H1 (cell line): ENCODE results near the gene PRF1. TPM values are rescaled to one million over a fixed set of nuclear protein-coding genes. Genes with fewer than 3 reads are reported as not detected.
A peak's percentile ranks its signal among the peaks of the same experiment; 100 is the strongest.

ENCODE experiments used
- CTCF ChIA-PET: fragments of 300-600 bp; sonication (Branson Sonifier 250); formaldehyde crosslinking; loops from one replicate; lab custom pipeline; 2021; ENCODE audit not compliant: partially characterized antibody; lab: Charles Lee
- POLR2A ChIA-PET: fragments of 300-600 bp; sonication (Branson Sonifier 250); formaldehyde crosslinking; loops from one replicate; lab custom pipeline; 2021; ENCODE audit warnings: inconsistent platforms; ENCODE audit not compliant: partially characterized antibody; lab: Charles Lee
- DNase-seq, 2 experiments: peaks; one replicate each; pipeline versions ENCODE4 v3.0.0 to v3.0.0-alpha.2; 2010 to 2022; ENCODE audit warnings: low spot score in 2 of 2, low read depth in 1 of 2, mixed read lengths in 1 of 2
- FAIRE-seq: peaks from 2 replicates; lab custom pipeline; 2011; peaks lifted over from hg19 to GRCh38; lab: Jason Lieb, UNC
- H2AFZ ChIP-seq: 2 replicates; pipeline ENCODE4 v1.8.1; 2012; ENCODE audit warnings: low read length, inconsistent platforms
- H2AK5ac ChIP-seq: 2 replicates; pipeline ENCODE4 v1.6.1; 2013; ENCODE audit warnings: low read depth, low read length
- H2BK120ac ChIP-seq: replicated peaks from 2 replicates; pipeline ENCODE3; 2013; ENCODE audit warnings: low read depth, low read length, inconsistent platforms
- H2BK12ac ChIP-seq: 2 replicates; pipeline ENCODE4 v1.6.1; 2013; ENCODE audit warnings: low read depth, low read length
- H2BK15ac ChIP-seq: 2 replicates; pipeline ENCODE4 v1.6.1; 2013; ENCODE audit warnings: low read length
- H2BK20ac ChIP-seq: 2 replicates; pipeline ENCODE4 v1.6.1; 2013; ENCODE audit warnings: low read length
- H2BK5ac ChIP-seq: 2 replicates; pipeline ENCODE4 v1.6.1; 2013; ENCODE audit warnings: low read depth, low read length
- H3K14ac ChIP-seq: 2 replicates; pipeline ENCODE4 v1.6.1; 2013; ENCODE audit warnings: inconsistent platforms; ENCODE audit not compliant: insufficient read length
- H3K18ac ChIP-seq: 2 replicates; pipeline ENCODE4 v1.6.1; 2013; ENCODE audit warnings: low read length; ENCODE audit errors: extremely low read depth
- H3K23ac ChIP-seq: 2 replicates; pipeline ENCODE4 v1.6.1; 2013; ENCODE audit warnings: inconsistent platforms; ENCODE audit not compliant: insufficient read length
- H3K23me2 ChIP-seq: 2 replicates; pipeline ENCODE4 v1.6.1; 2013; ENCODE audit warnings: low read depth, low read length
- H3K27ac ChIP-seq: 2 replicates; pipeline ENCODE4 v1.6.1; 2011; ENCODE audit warnings: low read depth, low read length, inconsistent platforms
- H3K27me3 ChIP-seq, 4 experiments: replicated peaks in 1 of 4; 1 replicate in 1 of 4; 2 replicates in 3 of 4; pipeline versions ENCODE4 v1.6.1 to v1.8.1; 2011 to 2013; ENCODE audit warnings: low read length in 3 of 4, mild to moderate bottlenecking in 3 of 4, inconsistent platforms in 2 of 4, mixed read lengths in 2 of 4, moderate library complexity in 1 of 4; ENCODE audit not compliant: control insufficient read depth in 3 of 4, insufficient read depth in 3 of 4; ENCODE audit errors: extremely low read depth in 1 of 4
- H3K36me3 ChIP-seq, 4 experiments: 2 replicates each; pipeline versions ENCODE4 v1.6.1 to v1.8.1; 2011 to 2013; ENCODE audit warnings: mild to moderate bottlenecking in 4 of 4, low read length in 3 of 4, moderate library complexity in 2 of 4, control low read depth in 1 of 4, inconsistent platforms in 1 of 4; ENCODE audit not compliant: insufficient read depth in 4 of 4, control insufficient read depth in 2 of 4
- H3K4ac ChIP-seq: replicated peaks from 2 replicates; pipeline ENCODE3; 2013; ENCODE audit warnings: low read length, low read depth, mixed read lengths, inconsistent platforms; ENCODE audit not compliant: insufficient read length
- H3K4me1 ChIP-seq, 4 experiments: replicated peaks in 1 of 4; 1 replicate in 1 of 4; 2 replicates in 3 of 4; pipeline versions ENCODE4 v1.6.1 to v1.8.1; 2011 to 2013; ENCODE audit warnings: low read length in 3 of 4, inconsistent platforms in 2 of 4, mixed read lengths in 1 of 4; ENCODE audit not compliant: insufficient read depth in 4 of 4, control insufficient read depth in 3 of 4
- H3K4me2 ChIP-seq, 2 experiments: 2 replicates each; pipeline versions ENCODE4 v1.6.1 to v1.8.1; 2011 to 2013; ENCODE audit warnings: low read depth in 2 of 2, low read length in 2 of 2, control low read depth in 1 of 2, inconsistent platforms in 1 of 2, mild to moderate bottlenecking in 1 of 2; ENCODE audit not compliant: insufficient read depth in 1 of 2
- H3K4me3 ChIP-seq, 4 experiments: fragments of 200-600, 300-600 bp in 1 of 4; sonication (generic), shearing (Covaris generic), sonication (Bioruptor Twin) in 1 of 4; 2 replicates each; pipeline versions ENCODE4 v1.5.1 to v1.8.1; 2011 to 2016; ENCODE audit warnings: low read length in 4 of 4, low read depth in 3 of 4, control low read depth in 2 of 4, inconsistent platforms in 2 of 4, mild to moderate bottlenecking in 2 of 4, mixed read lengths in 1 of 4, moderate library complexity in 1 of 4; ENCODE audit not compliant: insufficient read depth in 2 of 4; ENCODE audit errors: extremely low read depth in 1 of 4
- H3K56ac ChIP-seq: replicated peaks from 2 replicates; pipeline ENCODE3; 2013; ENCODE audit warnings: low read depth, mild to moderate bottlenecking, mixed read lengths, low read length, inconsistent platforms; ENCODE audit not compliant: insufficient read length
- H3K79me1 ChIP-seq: 2 replicates; pipeline ENCODE4 v1.6.1; 2013; ENCODE audit warnings: low read depth, low read length, control low read depth
- H3K79me2 ChIP-seq, 2 experiments: 2 replicates each; pipeline versions ENCODE4 v1.6.1 to v1.8.1; 2012 to 2013; ENCODE audit warnings: low read length in 2 of 2, mild to moderate bottlenecking in 2 of 2, inconsistent platforms in 1 of 2; ENCODE audit not compliant: insufficient read depth in 2 of 2, control insufficient read depth in 1 of 2
- H3K9ac ChIP-seq, 4 experiments: replicated peaks in 1 of 4; 1 replicate in 1 of 4; 2 replicates in 3 of 4; pipeline versions ENCODE4 v1.6.1 to v1.8.1; 2011 to 2013; ENCODE audit warnings: low read depth in 3 of 4, low read length in 3 of 4, control low read depth in 2 of 4, mild to moderate bottlenecking in 2 of 4, moderate library complexity in 2 of 4, inconsistent platforms in 1 of 4; ENCODE audit errors: extremely low read depth in 1 of 4
- H3K9me3 ChIP-seq, 2 experiments: 2 replicates each; pipeline versions ENCODE4 v1.6.1 to v1.8.1; 2012 to 2013; ENCODE audit warnings: mild to moderate bottlenecking in 2 of 2, moderate library complexity in 2 of 2, control low read depth in 1 of 2, inconsistent platforms in 1 of 2, low read depth in 1 of 2, low read length in 1 of 2, mixed read lengths in 1 of 2; ENCODE audit not compliant: insufficient read depth in 2 of 2
- H4K20me1 ChIP-seq, 2 experiments: replicated peaks in 1 of 2; 2 replicates each; pipeline versions ENCODE3 to v1.8.1; 2011 to 2013; ENCODE audit warnings: inconsistent platforms in 2 of 2, low read length in 2 of 2, mild to moderate bottlenecking in 1 of 2; ENCODE audit not compliant: insufficient read depth in 2 of 2, control insufficient read depth in 1 of 2
- H4K5ac ChIP-seq: 2 replicates; pipeline ENCODE4 v1.6.1; 2013; ENCODE audit warnings: low read length, low read depth, mixed read lengths, inconsistent platforms; ENCODE audit not compliant: insufficient read length
- H4K8ac ChIP-seq: 2 replicates; pipeline ENCODE4 v1.8.0; 2013; ENCODE audit warnings: mild to moderate bottlenecking, moderate library complexity, low read length, inconsistent platforms; ENCODE audit not compliant: insufficient read depth; ENCODE audit errors: extremely low read depth
- H4K91ac ChIP-seq: replicated peaks from 2 replicates; pipeline ENCODE3; 2013; ENCODE audit warnings: low read length, mixed read lengths, inconsistent platforms; ENCODE audit not compliant: insufficient read length
- CHD2 ChIP-seq: IDR thresholded peaks from 2 replicates; pipeline ENCODE4 v1.6.1; 2012; ENCODE audit warnings: low read length, improper control_type of control experiment
- KDM4A ChIP-seq: IDR thresholded peaks from one replicate; pipeline ENCODE4 v1.7.1; 2012; ENCODE audit warnings: low read depth, mild to moderate bottlenecking, moderate library complexity, low read length, inconsistent platforms; ENCODE audit not compliant: severe bottlenecking
- NRF1 ChIP-seq: IDR thresholded peaks from 2 replicates; pipeline ENCODE4 v1.6.1; 2011; ENCODE audit warnings: mild to moderate bottlenecking, low read depth, low read length, improper control_type of control experiment
- TBP ChIP-seq: IDR thresholded peaks from 2 replicates; pipeline ENCODE4 v1.6.1; 2011; ENCODE audit warnings: low read depth, low read length, improper control_type of control experiment
- WGBS, 2 experiments: shearing (Covaris generic) in 1 of 2; methylation state at CpG; one replicate each; pipeline versions ENCODE4 v1.1.6 to v1.1.7; 2013 to 2015; ENCODE audit warnings: low lambda C conversion rate in 2 of 2, mixed read lengths in 2 of 2, inconsistent platforms in 1 of 2, low coverage in 1 of 2, missing lambda C conversion rate in 1 of 2; ENCODE audit not compliant: insufficient replicate concordance in 2 of 2, insufficient coverage in 1 of 2, insufficient read length in 1 of 2; ENCODE audit errors: extremely low coverage in 1 of 2, missing lambda C conversion rate in 1 of 2; 5-methylcytosine and 5-hydroxymethylcytosine counted together
- polyA plus RNA-seq, 7 experiments: library from polyadenylated mRNA; depleted of rRNA in 3 of 7; stranded (reverse) in 5 of 7; unstranded in 2 of 7; fragments of >200 nt in 5 of 7; fragments of 200-250 nt in 2 of 7; gene quantifications; 1 replicate in 5 of 7; 2 replicates in 1 of 7; 4 replicates in 1 of 7; pipeline versions ENCODE4 v1.2.1 to v1.2.3, GENCODE V29; 2011 to 2013; ENCODE audit warnings: missing spikeins in 2 of 7, mixed read lengths in 2 of 7
- total RNA-seq: library from RNA; stranded (reverse); fragmentation: NEBNext Ultra II Directional; extraction: Animal tissue kit (Norgen Biotek cat#: 25700); gene quantifications from 2 replicates; pipeline ENCODE4 v1.2.1, GENCODE V29; 2021

Gene PRF1
- total and polyA plus RNA-seq, 2 of the 8 experiments (the other 6 are each of a cell fraction or from before 2014, with no cell fraction given), result 0.15 TPM; not detected in 1

DNA sequence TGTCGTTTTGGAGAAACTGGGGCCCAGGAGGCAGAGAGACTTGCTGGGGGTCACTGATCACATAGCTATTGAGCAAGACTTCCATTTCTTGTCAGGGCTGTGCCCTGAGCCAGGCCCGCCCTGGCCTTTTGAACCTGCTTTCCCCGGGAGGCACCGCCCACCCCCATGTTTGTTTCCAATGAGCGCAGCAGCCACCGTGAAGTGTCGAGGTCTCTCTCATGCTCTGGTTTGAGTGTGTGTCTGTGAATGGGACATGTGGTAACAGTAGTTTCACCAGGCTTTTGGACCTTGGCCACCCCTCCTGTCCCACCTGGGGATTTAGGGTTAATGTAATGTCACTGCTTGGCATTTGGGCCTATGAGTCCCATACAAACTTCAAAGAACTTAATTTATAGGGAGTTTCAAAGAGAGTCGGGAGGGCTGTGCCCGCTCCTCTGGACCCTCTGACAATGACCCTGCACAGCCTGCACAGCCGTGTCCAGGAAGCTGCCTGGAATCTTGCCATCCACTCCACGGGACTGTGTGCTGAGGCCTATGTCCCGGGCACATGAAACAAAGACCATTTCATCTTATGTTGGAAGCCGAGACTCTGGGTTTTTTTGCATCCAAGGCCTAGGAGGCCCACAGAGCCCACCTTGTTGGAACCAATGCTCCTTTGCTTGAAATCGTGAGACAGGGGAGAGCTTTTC, 6.3 kb downstream of the PRF1 start:
- Histone ChIP-seq H3K23ac (no peak overlapping the region), H3K4me2 (no peak overlapping the region), H3K4me3 (no peak overlapping the region), H2BK12ac (no peak overlapping the region), H3K27ac (no peak overlapping the region), H2BK5ac (no peak overlapping the region), H2BK15ac (no peak overlapping the region), H4K91ac (no peak overlapping the region), H3K23me2 (no peaks in the 10 kb centered on the region), H2AK5ac (no peak overlapping the region), H3K9me3 (no peaks in the 10 kb centered on the region), H3K56ac (no peak overlapping the region), H2BK120ac (no peak overlapping the region), H3K14ac (no peak overlapping the region), H2BK20ac (0 out of 2 replicates have a peak overlapping the region, but pooled peaks have one; percentile 77), H3K18ac (no peak overlapping the region), H3K4ac (no peak overlapping the region), H3K9ac (no peak overlapping the region), H3K4me1 (peaks cover 0 to 4% (median 0%) of the 10 kb centered on the region in 4 experiments; a peak in 3 of 7 replicates), H4K20me1 (no peaks in the 10 kb centered on the region), H3K79me1 (no peaks in the 10 kb centered on the region), H3K36me3 (no peaks in the 10 kb centered on the region), H3K79me2 (no peaks in the 10 kb centered on the region), H4K8ac (no peak overlapping the region), H4K5ac (no peak overlapping the region), H3K27me3 (peaks cover 0 to under 1% (median 0%) of the 10 kb centered on the region in 4 experiments; a peak in 1 of 7 replicates), H2AFZ (no peak overlapping the region)
- DNase-seq (peak in 1 of 2 experiments; percentile 27), FAIRE-seq (no peak)
- CTCF ChIA-PET, result interaction anchor here (0.6 to 5.3 kb wide), 2 partner anchors 11 to 526 kb away, joined by 3 to 26 read pairs; no protein-coding TSS in a partner anchor
- POLR2A ChIA-PET, result no interaction called here
- WGBS, 2 experiments, result 86% methylated on average over 14 of the region's 14 CpGs; no CpG with 5 or more reads in 1 of the 2 experiments
- TF ChIP-seq NRF1, result no peak
- TF ChIP-seq TBP, result no peak
- TF ChIP-seq KDM4A, result no peak
- TF ChIP-seq CHD2, result no peak
